Pulmonary artery endothelial cell (primary cell): ENCODE data around the gene UBE2F. TPM values are rescaled to one million over a fixed set of nuclear protein-coding genes. Genes with fewer than 3 reads are reported as not detected.
"Not testable (repeated sequence)": the region's sequence is repeated elsewhere in the genome, so short reads cannot be mapped to it uniquely, and the experiment has no call there.

Source experiments
- DNase-seq: peaks from one replicate; pipeline ENCODE4 v3.0.0-alpha.2; 2011; ENCODE audit warnings: low read depth, low spot score
- total RNA-seq: library from RNA; depleted of rRNA; stranded (reverse); fragments of >200 nt; gene quantifications from 2 replicates; pipeline ENCODE4 v1.2.3, GENCODE V29; 2014

Gene UBE2F
- total RNA-seq, 1 donor from 2014 or later: 39.1 TPM

DNA sequence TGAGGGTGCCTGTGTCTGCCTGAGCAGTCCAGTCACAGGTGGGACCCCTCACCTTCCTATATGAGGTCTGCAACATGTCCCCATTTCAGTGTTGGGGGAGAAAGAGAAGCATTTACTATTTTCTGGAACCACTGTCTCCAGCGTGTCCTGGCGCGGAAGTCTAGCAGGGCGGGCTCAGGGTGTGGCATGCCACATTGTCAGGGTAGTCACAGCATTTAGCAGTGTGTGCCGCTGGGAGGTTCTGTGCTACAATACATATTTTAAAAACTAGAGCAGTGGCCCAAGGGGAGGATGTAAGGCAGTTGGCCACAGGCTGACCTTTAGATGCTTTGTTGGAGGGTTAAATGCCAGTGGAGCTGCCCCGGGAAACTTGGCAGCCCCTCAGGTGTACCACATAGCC, 12.5 kb downstream of the UBE2F start:
- DNase-seq: no peak

DNA sequence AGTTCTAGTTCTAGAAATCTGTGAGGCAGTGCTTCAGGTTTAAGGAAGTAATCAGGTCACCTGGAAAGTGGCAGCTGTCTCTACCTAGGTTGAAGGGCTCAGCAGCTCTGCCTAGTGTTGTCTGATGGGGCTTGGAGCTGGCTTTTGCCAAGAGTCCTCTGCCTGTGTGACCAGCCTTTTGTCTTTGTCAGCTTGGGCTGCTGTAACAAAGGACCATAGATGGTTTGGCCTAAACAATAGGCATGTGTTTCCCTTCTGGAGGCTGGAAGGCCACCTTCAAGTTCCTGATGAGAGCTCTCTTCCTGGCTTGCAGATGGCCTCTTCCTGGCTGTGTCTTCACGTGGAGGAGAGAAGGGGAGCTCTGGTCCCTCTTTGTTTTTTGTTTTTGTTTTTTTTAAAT, 13.3 kb downstream of the UBE2F start:
- DNase-seq: no peak

- no peak for DNase-seq
Observed at GRCh38 chr2:237980751-237981150, 13.9 kb downstream of the UBE2F start.

- DNase-seq: not testable (repeated sequence)
Observed at GRCh38 chr2:237981621-237982020, 14.8 kb downstream of the UBE2F start.

DNA sequence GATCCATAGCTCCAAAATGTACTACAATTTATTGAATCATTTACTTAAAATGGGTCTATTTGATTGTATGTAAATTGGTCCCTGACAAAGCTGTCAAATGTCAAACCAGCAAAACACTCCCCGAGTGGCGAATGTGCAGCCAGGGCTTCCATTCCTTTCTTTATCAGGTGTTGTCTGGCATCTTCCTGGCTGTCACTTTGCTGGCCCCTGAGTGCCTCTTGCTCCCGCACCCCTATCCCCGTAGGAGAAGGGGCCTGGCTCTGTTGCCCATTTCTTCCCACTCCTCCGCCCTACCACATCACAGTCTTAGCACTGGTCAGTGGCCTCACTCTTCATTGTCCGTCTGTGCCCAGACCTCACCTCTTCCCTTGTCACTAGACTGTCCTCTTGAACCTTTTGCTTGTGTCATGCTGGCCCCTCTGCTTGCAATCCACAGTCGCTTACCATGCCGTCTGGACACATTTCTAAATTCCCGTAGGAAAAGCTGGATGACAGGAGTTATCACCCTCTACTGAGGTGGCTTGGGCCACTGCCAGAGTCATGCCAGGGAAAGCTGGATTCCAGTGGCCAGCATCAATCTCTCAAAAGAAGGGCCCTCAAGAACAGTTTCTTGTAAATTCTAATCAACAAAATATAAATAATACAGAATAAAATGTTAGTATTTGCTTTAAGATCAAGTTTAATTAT, 15.4 kb downstream of the UBE2F start:
- DNase-seq: no peak

DNA sequence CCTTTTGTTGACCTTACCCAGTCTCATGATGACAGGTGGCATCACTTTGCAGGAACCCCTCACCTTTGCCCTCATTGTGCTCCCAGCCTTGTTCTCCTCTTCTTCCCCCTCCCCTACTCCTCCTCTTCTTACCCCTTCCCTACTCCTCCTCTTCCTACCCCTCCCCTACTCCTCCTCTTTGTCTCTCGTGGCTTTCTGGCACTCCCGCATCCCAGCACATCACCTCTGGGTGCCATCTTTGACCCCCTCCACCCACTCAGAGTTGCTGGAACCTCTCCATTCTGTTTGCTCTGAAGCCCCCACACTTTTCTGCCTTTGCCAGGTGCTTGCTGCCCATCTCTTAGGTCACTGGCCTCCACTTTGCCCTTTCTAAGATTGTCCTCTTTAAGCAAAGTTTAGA, 17.1 kb downstream of the UBE2F start:
- DNase-seq: no peak

GRCh38 chr2:237987268-237987667, 20.5 kb downstream of the UBE2F start:
- no peak for DNase-seq

DNA sequence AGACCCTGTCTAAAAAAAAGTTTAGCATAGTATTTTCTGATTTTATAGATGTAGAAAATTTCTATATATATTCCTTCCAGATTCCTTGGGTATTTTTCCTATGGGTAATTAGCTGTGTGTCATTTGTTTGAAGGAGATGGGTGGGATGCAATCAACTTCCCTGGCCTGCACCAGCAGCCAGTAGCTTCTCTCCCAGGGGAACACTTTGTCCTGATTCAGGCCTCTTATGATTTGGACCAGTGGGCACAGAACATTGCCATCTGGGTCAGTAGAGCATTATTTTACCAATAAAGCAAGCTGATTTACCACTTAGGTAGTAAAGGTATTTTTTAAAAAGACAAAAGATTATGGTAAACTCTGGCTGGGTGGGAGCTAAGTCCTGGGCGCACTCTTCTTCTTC, 26.9 kb downstream of the UBE2F start:
- DNase-seq: no peak

- no peak for DNase-seq
Observed at GRCh38 chr2:237995036-237995435, 28.2 kb downstream of the UBE2F start.

DNA sequence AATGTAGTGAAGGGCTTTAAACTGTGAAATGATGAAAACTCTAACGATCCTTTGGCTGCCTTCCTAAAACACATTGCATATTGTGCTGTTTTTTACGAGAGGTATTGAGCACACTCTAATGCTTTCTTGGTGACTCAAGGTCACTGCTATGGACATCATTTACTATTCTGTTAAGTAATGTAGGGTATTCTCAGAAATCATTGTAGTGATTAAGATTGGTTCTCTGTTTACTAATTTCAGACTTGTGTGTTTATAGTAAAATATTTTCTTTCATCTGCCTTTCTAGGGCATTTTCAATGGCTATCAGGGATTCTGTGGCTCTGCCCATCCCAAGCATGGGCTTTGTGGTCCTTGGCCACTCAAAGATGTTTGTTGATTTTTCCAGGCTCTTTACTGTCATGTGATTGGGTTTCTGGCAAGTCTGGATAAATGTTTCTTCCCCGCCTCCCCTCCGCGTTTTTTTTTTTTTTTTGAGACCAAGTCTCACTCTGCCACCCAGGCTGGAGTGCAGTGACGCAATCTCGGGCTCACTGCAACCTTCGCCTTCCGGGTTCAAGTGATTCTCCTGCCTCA, 29.3 kb downstream of the UBE2F start:
- no peak for DNase-seq

DNA sequence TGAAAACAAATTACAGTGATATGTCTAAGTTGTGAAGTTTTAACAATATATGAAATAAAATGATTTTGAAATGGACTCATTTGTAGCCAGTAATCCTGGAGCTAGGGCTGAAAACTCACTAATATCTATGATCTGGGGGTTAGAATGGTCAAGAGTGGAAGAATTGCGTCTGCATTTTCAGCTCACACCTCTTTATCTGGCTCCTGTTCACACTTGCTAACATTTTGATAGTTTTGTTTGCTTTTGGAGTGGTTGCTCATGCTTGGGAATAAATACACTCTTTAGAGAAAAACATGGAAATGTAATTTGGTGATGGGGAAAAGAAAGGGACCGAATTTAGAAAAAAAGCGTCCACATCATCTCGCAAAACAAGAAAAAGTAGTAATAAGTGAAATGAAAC, 30.7 kb downstream of the UBE2F start:
- DNase-seq: no peak

DNA sequence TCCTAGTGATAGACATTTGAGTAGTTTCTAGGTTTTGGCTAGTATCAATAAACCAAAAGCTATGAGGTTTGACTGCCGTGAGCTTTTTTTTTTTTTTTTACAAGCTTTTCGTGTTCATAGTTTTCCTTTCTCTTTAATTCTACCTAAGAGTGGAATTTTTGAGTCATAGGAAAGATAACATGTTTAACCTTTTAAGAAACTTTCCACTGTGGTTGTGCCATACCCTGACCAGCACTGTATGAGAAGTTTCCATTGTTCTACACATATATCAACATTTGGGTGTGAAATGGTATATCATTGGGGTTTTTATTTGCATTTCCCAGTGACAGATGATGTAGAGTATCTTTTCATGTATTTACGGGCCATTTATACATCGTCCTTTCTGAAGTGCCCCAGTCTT, 31.7 kb downstream of the UBE2F start:
- DNase-seq: peak; percentile 41

DNA sequence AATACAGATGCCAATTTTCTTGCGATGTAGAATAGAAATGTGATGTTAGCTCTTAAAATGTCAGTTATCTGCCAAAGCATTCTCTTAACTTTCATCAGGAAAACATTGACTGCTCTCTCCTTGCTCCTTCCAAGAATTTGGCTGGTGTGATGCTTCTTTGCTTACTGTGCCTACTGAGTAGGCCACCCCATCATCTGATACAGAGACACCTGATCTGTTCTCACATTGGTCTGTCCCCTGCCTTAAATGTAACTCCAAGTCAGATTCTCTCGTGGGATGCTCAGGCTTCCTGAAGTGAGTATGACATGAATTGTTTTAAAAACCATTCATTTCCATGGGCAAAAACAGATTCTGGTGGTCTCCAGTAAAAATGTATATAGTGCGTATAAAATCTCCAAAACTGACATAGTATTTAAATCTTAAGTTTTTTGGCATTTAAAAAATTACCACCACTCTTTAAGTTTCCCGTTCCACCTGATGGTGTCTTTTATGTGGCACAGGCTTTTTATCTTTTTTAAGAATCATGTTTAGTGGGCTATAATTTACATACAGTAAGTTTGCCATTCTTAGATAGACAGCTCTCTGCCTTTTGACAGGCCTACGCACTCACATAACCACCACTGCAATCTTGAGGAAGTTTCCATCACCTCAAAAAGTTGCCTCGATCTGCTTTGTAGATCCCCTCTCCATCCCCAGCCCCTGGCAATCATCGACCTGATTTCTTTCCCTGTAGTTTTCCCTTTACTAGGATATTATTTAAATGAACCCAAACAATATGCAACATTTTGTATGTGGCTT, 36.6 kb downstream of the UBE2F start:
- DNase-seq: no peak

DNA sequence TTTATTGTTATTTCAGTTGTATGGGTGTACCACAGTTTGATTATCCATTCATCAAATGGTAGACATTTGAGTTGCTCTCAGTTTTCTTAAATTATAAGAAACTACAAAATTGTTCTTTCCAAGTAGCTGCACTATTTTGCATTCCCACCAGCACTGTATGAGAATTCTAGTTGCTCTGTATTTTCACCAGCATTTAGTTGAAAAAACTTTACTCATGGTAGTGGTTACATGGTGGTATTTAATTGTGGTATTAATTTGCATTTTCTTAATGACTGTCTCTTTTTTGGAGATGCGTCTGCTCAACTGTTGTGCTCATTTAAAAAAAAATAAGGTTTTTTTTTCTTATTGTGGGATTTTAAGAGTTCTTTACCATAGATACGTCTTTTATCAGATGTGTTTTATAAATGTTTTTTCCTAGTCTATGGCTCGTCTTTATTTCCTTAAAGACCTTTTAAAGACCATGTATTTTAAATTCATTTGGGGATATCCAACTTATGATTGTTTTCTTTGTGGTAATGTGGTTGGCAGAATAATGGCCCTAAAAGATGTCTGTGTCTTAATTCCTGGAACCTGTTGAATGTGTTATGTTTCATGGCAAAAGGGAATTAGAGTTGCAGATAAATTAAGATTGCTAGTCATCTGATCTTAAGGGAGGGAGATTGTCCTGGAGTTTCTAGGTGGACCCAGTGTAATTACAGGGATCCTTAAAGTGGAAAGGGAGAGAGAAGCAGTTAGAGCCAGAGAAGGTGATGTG, 37.4 kb downstream of the UBE2F start:
- DNase-seq: no peak

GRCh38 chr2:238005528-238005927, 38.7 kb downstream of the UBE2F start:
- no peak for DNase-seq

GRCh38 chr2:238006510-238006909, 39.7 kb downstream of the UBE2F start:
- DNase-seq: no peak

DNA sequence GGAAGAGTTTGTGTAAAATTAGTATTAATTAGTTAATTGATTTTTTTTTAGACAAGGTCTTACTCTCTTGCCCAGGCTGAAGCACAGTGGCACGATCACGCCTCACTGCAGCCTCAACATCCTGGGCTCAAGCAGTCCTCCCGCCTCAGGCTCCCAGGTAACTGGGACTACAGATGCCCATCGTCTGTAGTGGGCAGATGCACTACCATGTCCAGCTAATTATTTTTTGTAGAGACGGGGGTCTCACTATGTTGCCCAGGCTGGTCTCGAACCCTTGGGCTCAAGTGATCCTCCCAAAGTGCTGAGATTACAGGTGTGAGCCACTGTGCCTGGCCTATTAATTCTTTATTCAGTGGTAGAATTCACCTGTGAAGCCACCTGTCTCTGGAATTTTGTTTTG, 41.1 kb downstream of the UBE2F start:
- no peak for DNase-seq

GRCh38 chr2:238009563-238009962, 42.7 kb downstream of the UBE2F start:
- DNase-seq: no peak

DNA sequence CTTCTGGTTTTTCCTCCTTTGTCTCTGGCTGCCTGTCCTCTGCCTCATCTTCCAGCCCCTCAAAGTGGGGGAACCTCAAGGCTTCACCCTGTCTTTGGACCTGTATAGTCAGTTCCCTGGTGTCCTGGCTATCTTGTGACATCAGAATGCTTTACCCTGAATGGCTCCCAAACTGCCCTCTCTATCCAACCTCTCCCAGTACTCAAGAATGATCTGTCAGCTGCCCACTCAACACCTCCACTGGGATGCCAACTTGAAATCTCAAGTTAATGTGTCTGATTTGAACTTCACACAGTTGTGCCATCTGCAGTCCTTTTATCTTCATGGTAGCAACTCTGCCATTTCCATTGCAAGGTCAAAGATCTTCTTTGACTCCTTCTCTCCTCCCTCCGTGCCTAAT, 43.8 kb downstream of the UBE2F start:
- DNase-seq: no peak

DNA sequence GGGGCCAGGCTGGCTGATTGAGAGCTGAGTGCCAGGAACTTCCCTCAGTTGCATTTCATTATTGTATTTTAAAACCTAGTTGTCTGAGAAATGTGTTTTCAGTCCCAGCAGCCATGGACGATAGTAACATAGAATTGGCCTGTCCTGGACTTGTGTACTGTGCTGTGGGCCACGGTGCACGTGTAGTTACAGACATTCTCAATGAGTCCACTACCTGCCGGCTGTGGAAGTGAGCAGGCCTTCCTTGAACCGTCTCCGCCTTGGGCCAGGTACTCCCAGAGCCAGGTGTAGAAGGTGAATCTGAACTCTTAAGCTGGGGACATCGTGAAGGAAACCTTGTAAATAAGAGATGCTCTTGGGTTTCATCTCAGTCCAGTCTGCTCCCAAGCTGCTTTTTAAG, 47.0 kb downstream of the UBE2F start:
- no peak for DNase-seq

- no peak for DNase-seq
Observed at GRCh38 chr2:238015705-238016104, 48.9 kb downstream of the UBE2F start.

DNA sequence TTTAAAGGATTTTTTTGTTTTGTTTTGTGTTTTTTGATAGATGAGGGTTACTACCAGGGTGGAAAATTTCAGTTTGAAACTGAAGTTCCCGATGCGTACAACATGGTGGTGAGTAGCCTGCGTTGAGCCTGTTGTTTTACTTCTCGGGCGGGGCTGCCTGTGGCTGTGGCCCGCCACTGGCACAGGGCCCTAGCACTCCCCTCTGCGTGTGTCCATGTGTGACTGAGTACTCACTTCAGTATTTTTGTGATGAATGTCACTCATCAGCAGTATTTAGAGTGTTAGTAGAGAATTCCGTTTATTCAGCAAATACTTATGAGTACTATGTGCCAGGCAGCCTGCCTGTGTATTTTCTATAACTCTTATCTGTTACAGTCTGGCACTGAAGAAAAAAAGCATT, 49.7 kb downstream of the UBE2F start:
- DNase-seq: no peak
